Activated naive CD8-positive, alpha-beta T cell treated with anti-CD3 and anti-CD28 coated beads, Interleukin-2, amount 50 U/mL, for 24 hours (primary cell): ENCODE data around the gene GOLGA6L7.
"Not testable (repeated sequence)": the region's sequence is repeated elsewhere in the genome, so short reads cannot be mapped to it uniquely, and the experiment has no call there.

Experiments
- ATAC-seq: fragments of 150-1000 bp; cut with Tn5 transposase; one replicate; pipeline ENCODE4 v1.10.0; 2021
- DNase-seq: peaks from one replicate; pipeline ENCODE4 v3.0.0; 2021
- H3K27ac Mint-ChIP-seq: one replicate; pipeline ENCODE4 v1.8.0; 2021; ENCODE audit warnings: mild to moderate bottlenecking, mixed read lengths
- H3K27me3 Mint-ChIP-seq: one replicate; pipeline ENCODE4 v1.8.0; 2021; ENCODE audit warnings: mixed read lengths
- H3K36me3 Mint-ChIP-seq: one replicate; pipeline ENCODE4 v1.8.0; 2021; ENCODE audit warnings: low read depth, mixed read lengths
- H3K4me1 Mint-ChIP-seq: one replicate; pipeline ENCODE4 v1.8.0; 2021; ENCODE audit warnings: mixed read lengths
- H3K4me3 Mint-ChIP-seq: one replicate; pipeline ENCODE4 v1.8.0; 2021; ENCODE audit warnings: mild to moderate bottlenecking, moderate library complexity, mixed read lengths
- H3K9me3 Mint-ChIP-seq: one replicate; pipeline ENCODE4 v1.8.0; 2021; ENCODE audit warnings: mixed read lengths

The GOLGA6L7 gene

GRCh38 chr15:28842210-28842609 is 6.2 kb downstream of the GOLGA6L7 start:
- not testable (repeated sequence) for H3K4me1 Mint-ChIP-seq, H3K9me3 Mint-ChIP-seq, H3K36me3 Mint-ChIP-seq, ATAC-seq, H3K27ac Mint-ChIP-seq, DNase-seq, H3K27me3 Mint-ChIP-seq, H3K4me3 Mint-ChIP-seq

GRCh38 chr15:28840285-28840684 is 8.2 kb downstream of the GOLGA6L7 start:
- not testable (repeated sequence) for H3K4me1 Mint-ChIP-seq, H3K27ac Mint-ChIP-seq, H3K36me3 Mint-ChIP-seq, H3K4me3 Mint-ChIP-seq, DNase-seq, H3K27me3 Mint-ChIP-seq, H3K9me3 Mint-ChIP-seq, ATAC-seq

DNA sequence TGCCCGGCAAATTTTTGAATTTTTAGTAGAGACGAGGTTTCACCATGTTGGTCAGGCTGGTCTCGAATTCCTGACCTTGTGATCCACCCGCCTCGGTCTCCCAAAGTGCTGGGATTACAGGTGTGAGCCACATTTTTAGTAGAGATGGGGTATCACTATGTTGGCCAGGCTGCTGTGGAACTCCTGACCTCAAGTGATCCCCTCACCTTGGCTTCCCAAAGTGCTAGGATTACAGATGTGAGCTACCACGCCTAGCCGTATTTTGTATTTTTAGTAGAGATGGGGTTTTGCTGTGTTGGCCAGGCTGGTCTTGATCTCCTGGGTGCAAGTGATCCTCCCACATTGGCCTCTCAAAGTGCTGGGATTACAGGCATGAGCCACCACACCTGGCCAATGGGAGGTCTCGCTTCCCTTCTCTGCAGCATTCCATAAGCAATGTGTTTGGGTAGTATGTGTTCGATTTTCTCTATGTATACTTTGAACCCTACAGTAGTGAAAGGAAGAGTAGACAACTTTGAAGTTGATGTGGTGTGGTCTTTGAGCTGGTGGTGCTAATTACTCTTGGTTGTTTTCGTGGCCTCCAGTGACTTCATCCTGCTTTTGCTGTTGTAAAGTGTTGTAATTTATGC is 13.4 kb downstream of the GOLGA6L7 start:
- H3K27ac Mint-ChIP-seq, result not testable (repeated sequence)

DNA sequence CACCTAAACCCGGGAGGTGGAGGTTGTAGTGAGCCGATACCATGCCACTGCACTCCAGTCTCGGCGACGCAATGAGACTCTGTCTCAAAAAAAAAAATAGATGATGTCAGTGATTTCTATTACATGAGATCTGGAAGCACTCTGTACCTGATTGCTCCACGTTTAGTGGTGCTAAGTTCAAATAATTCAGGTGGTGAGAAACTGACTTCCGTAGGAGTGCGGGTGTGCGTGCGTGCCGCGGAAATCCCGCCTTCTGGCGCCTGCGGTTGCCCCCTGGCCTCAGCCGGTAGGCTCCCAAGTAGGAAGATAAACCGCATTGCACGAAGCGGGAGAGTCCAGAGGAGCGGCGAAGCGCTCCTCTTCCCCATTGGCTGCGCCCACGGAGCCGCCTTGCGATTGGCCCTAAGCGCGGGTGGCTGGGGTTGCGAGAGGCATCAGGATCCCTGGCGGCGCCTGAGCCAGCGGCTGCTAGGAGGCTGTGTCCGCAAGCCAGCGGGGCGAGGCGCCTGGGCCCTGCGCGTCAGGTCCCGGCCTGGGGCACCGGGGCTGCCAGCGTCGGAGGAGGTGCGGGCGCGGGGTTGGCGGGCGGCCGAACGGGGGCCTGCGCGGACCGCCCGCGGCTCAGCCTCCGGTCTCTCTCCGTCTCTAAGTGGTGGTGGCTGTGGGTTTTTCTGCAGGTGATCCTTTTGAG is 16.4 kb downstream of the GOLGA6L7 start:
- DNase-seq, result peak; percentile 73
- peak; percentile 98 for ATAC-seq
- peak overlapping the region; percentile 76 for H3K4me3 Mint-ChIP-seq
- not testable (repeated sequence) for H3K4me1 Mint-ChIP-seq, H3K9me3 Mint-ChIP-seq, H3K27me3 Mint-ChIP-seq, H3K36me3 Mint-ChIP-seq
- H3K27ac Mint-ChIP-seq, result peak overlapping the region; percentile 59

More for the DNA sequence above, 13.4 kb downstream of the GOLGA6L7 start:
- not testable (repeated sequence) for H3K4me1 Mint-ChIP-seq, H3K9me3 Mint-ChIP-seq, H3K4me3 Mint-ChIP-seq, H3K27me3 Mint-ChIP-seq, DNase-seq, ATAC-seq, H3K36me3 Mint-ChIP-seq

DNA sequence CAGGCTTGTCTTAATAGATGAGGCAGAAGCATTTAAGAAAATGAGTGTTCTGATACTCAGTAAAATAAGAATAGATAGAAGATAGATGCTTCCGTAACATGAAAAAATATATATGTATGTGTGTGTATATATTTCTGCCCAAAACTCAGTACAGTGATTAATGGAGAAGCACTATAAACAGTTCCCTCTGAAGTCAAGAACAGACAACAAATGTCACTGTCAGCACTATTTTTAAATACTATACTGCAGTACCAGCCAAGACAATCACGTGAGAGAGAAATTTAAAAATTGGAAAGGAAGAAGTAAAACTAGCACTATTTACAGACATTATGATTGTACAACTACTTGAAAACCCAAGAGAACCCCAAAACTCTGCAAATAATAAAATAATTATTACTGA is 27.0 kb downstream of the GOLGA6L7 start:
- H3K36me3 Mint-ChIP-seq, ATAC-seq, H3K9me3 Mint-ChIP-seq, DNase-seq, H3K27ac Mint-ChIP-seq, H3K4me3 Mint-ChIP-seq, H3K27me3 Mint-ChIP-seq: not testable (repeated sequence)
- peaks cover 13% of the 10 kb centered on the region for H3K4me1 Mint-ChIP-seq

DNA sequence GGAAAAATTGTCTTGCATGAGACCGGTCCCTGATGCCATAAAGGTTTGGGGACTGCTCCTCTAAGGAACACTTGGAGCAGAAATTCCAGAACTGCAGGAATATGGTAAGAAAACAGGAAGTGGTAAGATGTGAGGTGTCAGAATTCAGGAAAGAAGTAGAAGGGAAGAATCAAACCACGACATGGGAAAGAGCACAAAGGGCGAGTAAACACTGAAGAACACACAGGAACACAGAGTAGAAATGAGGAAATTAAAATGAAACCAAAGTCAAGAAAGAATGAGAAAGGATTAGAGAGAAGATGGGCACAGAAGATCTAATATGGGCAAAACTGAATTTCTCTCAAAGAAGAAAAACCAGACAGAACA is 28.5 kb downstream of the GOLGA6L7 start:
- H3K27ac Mint-ChIP-seq, H3K4me3 Mint-ChIP-seq, H3K27me3 Mint-ChIP-seq, H3K36me3 Mint-ChIP-seq, ATAC-seq, DNase-seq, H3K9me3 Mint-ChIP-seq: not testable (repeated sequence)
- H3K4me1 Mint-ChIP-seq, result peaks cover 13% of the 10 kb centered on the region

DNA sequence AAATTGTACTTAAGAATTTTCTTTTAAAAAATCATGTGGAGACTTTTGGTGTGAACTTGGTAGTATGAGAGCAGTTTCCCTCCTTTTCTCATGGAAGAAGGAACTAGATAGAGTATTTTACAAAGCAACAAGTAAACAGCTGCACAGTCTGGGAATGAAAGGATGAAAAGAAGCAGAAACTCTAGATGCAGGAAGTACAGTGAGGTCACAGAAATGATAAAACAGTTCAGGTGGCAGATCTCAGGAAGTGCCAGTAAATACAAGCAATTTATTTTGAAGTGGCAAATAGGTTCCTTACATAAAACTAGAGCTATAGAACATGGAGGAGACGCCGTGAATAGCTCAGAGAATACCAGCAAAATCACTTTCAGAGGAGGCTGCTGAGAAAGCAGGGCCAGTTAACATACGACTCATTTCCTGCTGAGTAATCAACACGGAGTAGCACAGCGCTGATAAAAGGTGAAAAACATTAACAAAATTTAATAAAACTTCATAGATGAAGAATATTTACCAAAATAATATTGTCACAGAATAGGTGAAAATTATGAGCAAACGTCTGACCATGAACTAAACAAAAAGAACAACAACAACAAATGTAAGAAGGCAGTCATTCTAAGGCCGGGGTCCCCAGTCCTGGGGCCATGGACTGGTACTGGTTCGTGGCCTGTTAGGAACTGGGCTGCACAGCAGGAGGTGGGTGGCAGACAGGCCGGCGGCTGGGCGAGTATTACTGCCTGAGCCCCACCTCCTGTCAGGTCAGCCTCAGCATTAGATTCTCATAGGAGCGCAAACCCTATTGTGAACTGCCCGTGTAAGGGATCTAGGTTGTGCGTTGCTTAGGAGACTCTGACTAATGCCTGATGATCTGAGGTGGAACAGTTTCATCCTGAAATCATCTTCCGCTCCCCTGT is 29.2 kb downstream of the GOLGA6L7 start:
- H3K9me3 Mint-ChIP-seq, DNase-seq, H3K36me3 Mint-ChIP-seq, H3K27me3 Mint-ChIP-seq: not testable (repeated sequence)
- Mint-ChIP-seq H3K4me1 (peaks cover 17% of the 10 kb centered on the region), H3K4me3 (peak overlapping the region; percentile 23), H3K27ac (peak overlapping the region; percentile 67)
- ATAC-seq, result peak; percentile 95

GRCh38 chr15:28818168-28818567 is 30.3 kb downstream of the GOLGA6L7 start:
- not testable (repeated sequence) for H3K27me3 Mint-ChIP-seq, H3K4me3 Mint-ChIP-seq, DNase-seq, H3K36me3 Mint-ChIP-seq, H3K9me3 Mint-ChIP-seq, ATAC-seq, H3K27ac Mint-ChIP-seq
- peaks cover 25% of the 10 kb centered on the region for H3K4me1 Mint-ChIP-seq

DNA sequence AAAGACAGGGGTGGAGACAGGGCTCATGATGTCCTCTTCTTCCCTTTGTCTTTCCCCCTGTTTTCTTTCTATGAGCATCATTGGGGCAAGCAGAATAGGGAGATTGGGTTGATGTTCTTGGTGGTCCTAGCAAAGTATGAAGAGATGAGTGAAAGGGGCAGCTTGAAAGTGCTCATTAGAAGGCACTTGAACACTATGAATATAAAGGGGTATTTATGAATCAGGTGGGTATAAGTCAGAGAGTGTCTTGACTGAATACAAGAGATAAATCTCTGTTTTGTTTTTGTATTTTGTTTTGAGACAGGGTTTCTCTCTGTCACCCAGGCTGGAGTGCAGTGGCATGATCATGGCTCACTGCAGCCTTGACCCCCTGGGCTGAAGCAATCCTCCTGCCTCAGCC is 34.4 kb downstream of the GOLGA6L7 start:
- H3K4me3 Mint-ChIP-seq, H3K27me3 Mint-ChIP-seq, ATAC-seq, H3K27ac Mint-ChIP-seq, DNase-seq, H3K36me3 Mint-ChIP-seq, H3K9me3 Mint-ChIP-seq: not testable (repeated sequence)
- peaks cover 26% of the 10 kb centered on the region for H3K4me1 Mint-ChIP-seq

DNA sequence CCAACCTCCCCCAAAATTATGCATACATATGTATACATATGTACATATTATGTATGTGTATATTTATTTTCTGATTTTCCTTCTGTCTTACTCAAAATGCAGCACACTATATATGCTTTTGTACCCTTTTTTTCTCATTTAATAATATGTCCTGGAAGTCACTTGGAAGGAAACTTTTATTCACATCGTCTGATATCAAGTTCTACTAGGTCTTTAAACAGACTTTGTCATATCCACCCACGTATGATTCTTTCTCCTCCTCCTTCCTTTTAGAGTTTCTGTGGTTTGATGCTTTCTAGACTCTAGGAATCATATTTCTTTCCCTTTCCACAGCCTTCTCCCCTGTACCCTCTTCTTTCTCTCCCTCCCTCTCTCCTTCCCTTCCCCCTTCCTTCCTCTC is 35.1 kb downstream of the GOLGA6L7 start:
- H3K36me3 Mint-ChIP-seq, H3K9me3 Mint-ChIP-seq, DNase-seq, H3K4me3 Mint-ChIP-seq, H3K27ac Mint-ChIP-seq: not testable (repeated sequence)
- Mint-ChIP-seq H3K27me3 (peaks cover 12% of the 10 kb centered on the region), H3K4me1 (peaks cover 21% of the 10 kb centered on the region)
- peak; percentile 81 for ATAC-seq

DNA sequence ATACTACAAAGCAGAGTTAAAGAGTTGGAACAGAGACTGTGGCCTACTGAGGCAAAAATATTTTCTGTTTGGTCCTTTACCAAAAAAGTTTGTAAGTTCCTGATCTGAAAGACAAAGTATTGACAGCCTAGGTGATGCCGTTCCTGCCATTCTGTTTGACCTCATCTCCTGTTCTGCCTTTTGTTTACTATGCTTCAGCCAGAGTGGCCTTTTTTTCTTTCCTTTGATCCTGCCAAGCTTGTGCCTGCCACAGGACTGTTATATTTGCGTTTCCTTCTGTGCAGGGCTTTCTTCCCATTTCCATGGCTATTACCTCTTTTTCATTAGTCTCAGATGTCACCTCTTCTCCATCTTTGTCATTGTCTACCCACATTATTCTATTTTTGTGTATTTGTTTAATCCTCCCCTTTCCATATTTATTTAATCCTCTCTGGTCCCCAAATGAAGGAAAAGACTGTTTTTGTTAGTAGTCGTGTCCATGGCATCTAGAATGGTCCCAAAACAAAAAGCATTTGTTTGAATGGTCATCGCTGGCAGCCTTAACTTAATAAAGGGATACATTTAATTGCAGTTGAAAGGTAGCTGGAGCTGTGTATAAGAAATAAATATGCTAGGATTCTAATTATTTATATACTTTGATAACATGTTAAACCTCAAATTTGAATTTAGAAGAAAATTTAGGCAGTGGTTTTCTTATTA is 36.4 kb downstream of the GOLGA6L7 start:
- ATAC-seq, DNase-seq, H3K4me3 Mint-ChIP-seq, H3K9me3 Mint-ChIP-seq, H3K27ac Mint-ChIP-seq, H3K36me3 Mint-ChIP-seq: not testable (repeated sequence)
- Mint-ChIP-seq H3K27me3 (peaks cover 14% of the 10 kb centered on the region), H3K4me1 (peaks cover 17% of the 10 kb centered on the region)

- ATAC-seq, H3K4me3 Mint-ChIP-seq, DNase-seq, H3K9me3 Mint-ChIP-seq, H3K36me3 Mint-ChIP-seq, H3K27ac Mint-ChIP-seq: not testable (repeated sequence)
- Mint-ChIP-seq H3K27me3 (peaks cover 14% of the 10 kb centered on the region), H3K4me1 (peaks cover 17% of the 10 kb centered on the region)
These were observed 38.0 kb downstream of the GOLGA6L7 start for GRCh38 chr15:28810444-28810843.

DNA sequence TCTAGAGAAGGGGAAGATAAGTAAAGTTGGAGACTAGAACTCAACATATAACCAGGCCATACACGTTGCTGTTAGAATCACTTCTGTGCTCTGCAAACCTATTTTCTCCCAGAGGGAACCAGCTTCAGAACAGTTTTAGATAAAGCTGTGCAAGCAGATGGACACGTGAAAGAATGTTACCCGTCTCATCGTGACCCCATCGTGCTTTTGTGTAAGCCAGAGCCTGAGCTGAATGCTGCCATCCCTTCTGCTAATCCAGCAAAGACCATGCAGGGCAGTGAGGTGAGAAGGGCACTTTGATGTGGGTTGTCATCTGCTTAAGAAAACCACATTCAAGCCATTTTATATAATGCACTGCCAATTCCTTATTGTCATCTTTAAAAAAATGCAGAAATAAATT is 40.3 kb downstream of the GOLGA6L7 start:
- H3K4me3 Mint-ChIP-seq, H3K36me3 Mint-ChIP-seq, ATAC-seq, DNase-seq, H3K4me1 Mint-ChIP-seq, H3K27ac Mint-ChIP-seq, H3K9me3 Mint-ChIP-seq: not testable (repeated sequence)
- H3K27me3 Mint-ChIP-seq, result peaks cover 10% of the 10 kb centered on the region

DNA sequence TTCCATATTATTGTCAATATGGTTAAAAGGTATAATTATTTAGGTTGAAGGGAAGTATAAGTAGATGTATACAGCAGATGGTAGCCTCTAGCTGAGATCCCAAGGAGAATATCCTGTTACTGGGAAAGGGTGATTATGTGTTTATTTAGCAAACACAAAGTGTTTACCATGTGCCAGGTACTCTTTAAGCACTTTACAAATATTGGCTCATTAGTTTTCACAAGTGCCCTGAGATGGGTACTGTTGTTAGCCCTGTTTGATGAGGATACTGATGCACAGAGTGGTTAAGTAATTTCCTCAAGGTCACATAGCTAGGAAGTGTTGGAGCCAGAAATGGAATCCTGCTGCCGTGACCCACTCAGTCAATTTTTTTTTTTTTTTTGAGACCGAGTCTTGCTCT is 48.1 kb downstream of the GOLGA6L7 start:
- H3K27me3 Mint-ChIP-seq, H3K9me3 Mint-ChIP-seq, H3K27ac Mint-ChIP-seq: not testable (repeated sequence)

More for the DNA sequence above, 48.1 kb downstream of the GOLGA6L7 start:
- DNase-seq, H3K4me1 Mint-ChIP-seq, H3K4me3 Mint-ChIP-seq, ATAC-seq, H3K36me3 Mint-ChIP-seq: not testable (repeated sequence)
